ENCODE results near the gene TBCA. TPM values are rescaled to one million over a fixed set of nuclear protein-coding genes. Genes with fewer than 3 reads are reported as not detected.

TBCA gene
- total RNA-seq, 1 experiment from 2014 or later: 302 TPM

- in situ Hi-C loops (cut with HindIII; ENCODE audit: low pct_unique_long_range_greater_than_20kb, low sequenced_read_pairs): no loop called here
These were observed 32.0 kb downstream of the TBCA start for GRCh38 chr5:77744116-77744515.

DNA sequence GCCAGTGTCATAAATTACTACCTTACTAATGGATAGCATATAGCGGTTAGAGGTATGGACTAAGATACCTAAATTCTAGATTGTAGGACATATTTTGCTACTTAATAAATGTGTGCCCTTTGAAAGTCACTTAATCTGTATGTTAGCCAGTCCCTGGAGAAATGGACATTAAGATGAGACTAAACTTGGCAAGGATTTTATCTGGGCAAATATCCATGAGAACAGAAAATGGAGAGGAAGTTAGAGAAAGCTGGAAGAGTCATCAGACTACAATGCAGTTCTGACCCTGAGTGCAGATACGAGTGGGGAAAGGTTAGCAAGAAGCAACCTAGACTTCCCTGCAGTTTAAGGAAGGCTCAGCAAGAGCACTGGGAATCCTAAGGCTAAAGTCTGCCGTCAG, 33.0 kb downstream of the TBCA start:
- no peaks in the 10 kb centered on the region for H3K4me1 ChIP-seq (ENCODE audit: control insufficient read depth, insufficient read depth, low read length)
- CTCF ChIA-PET: interaction anchor here (0.6 kb wide), 1 partner anchor 254 kb away, joined by 4 read pairs; no protein-coding TSS in a partner anchor
- H3K4me3 ChIP-seq (ENCODE audit: low read depth in 2 of 2, low read length in 2 of 2): no peak overlapping the region
- in situ Hi-C loops (cut with HindIII; ENCODE audit: low pct_unique_long_range_greater_than_20kb, low sequenced_read_pairs): no loop called here
- no TSS peak for BruUV-seq (replicated peaks)
- no peaks in the 10 kb centered on the region for H3K9me3 ChIP-seq (ENCODE audit: control insufficient read depth, insufficient read depth, low read depth, low read length)
- no peak overlapping the region for H3K27ac ChIP-seq (ENCODE audit: low read length)
- no peak for DNase-seq (ENCODE audit: low read depth, low spot score)
- POLR2A ChIA-PET: no interaction called here
- H3K36me3 ChIP-seq (ENCODE audit: control insufficient read depth, insufficient read depth, low read length): no peaks in the 10 kb centered on the region
- H3K27me3 ChIP-seq (ENCODE audit: control insufficient read depth, insufficient read depth, low read length): no peaks in the 10 kb centered on the region
- no peak for ATAC-seq
- no peak for TF ChIP-seq SIN3A (IDR thresholded peaks at IDR 0.05; ENCODE audit: borderline replicate concordance, insufficient read depth, low read depth, low read length)
- TF ChIP-seq REST (IDR thresholded peaks at IDR 0.05; ENCODE audit: insufficient read depth in 1 of 2, low read depth in 2 of 2, low read length in 1 of 2): no peak
- TF ChIP-seq TCF7L2 (IDR thresholded peaks at IDR 0.05; ENCODE audit: low read depth, low read length): no peak
- no peak for TF ChIP-seq CTCF (IDR thresholded peaks at IDR 0.05)
- TF ChIP-seq POLR2AphosphoS5 (IDR thresholded peaks at IDR 0.05; ENCODE audit: low read depth, low read length): no peak
- intact Hi-C loops (cut with micrococcal nuclease; ENCODE audit: unreplicated experiment): no loop called here

More at GRCh38 chr5:77744116-77744515, 32.0 kb downstream of the TBCA start:
- H3K9me3 ChIP-seq (ENCODE audit: control insufficient read depth, insufficient read depth, low read depth, low read length): no peaks in the 10 kb centered on the region
- no peaks in the 10 kb centered on the region for H3K36me3 ChIP-seq (ENCODE audit: control insufficient read depth, insufficient read depth, low read length)
- no peaks in the 10 kb centered on the region for H3K27me3 ChIP-seq (ENCODE audit: control insufficient read depth, insufficient read depth, low read length)
- TF ChIP-seq POLR2AphosphoS5 (IDR thresholded peaks at IDR 0.05; ENCODE audit: low read depth, low read length) (no peak), CTCF (IDR thresholded peaks at IDR 0.05) (peak; percentile 10; the same call in 1 of the 2 replicates), TCF7L2 (IDR thresholded peaks at IDR 0.05; ENCODE audit: low read depth, low read length) (no peak), SIN3A (IDR thresholded peaks at IDR 0.05; ENCODE audit: borderline replicate concordance, insufficient read depth, low read depth, low read length) (no peak)
- H3K27ac ChIP-seq (ENCODE audit: low read length): no peak overlapping the region
- DNase-seq (ENCODE audit: low read depth, low spot score) (no peak), ATAC-seq (no peak)
- no TSS peak for BruUV-seq (replicated peaks)
- ChIA-PET POLR2A (no interaction called here), CTCF (no interaction called here)
- no peak overlapping the region for H3K4me3 ChIP-seq (ENCODE audit: low read depth in 2 of 2, low read length in 2 of 2)
- intact Hi-C loops (cut with micrococcal nuclease; ENCODE audit: unreplicated experiment): no loop called here
- no peaks in the 10 kb centered on the region for H3K4me1 ChIP-seq (ENCODE audit: control insufficient read depth, insufficient read depth, low read length)

Data from Panc1 (cell line).